NCI-H146 (cell line): ENCODE measurements around the gene SPP2.

Experiments used
- DNase-seq: peaks from one replicate; lab custom pipeline; 2025; lab: John Stamatoyannopoulos, UW

The SPP2 gene, protein sequence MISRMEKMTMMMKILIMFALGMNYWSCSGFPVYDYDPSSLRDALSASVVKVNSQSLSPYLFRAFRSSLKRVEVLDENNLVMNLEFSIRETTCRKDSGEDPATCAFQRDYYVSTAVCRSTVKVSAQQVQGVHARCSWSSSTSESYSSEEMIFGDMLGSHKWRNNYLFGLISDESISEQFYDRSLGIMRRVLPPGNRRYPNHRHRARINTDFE

DNA sequence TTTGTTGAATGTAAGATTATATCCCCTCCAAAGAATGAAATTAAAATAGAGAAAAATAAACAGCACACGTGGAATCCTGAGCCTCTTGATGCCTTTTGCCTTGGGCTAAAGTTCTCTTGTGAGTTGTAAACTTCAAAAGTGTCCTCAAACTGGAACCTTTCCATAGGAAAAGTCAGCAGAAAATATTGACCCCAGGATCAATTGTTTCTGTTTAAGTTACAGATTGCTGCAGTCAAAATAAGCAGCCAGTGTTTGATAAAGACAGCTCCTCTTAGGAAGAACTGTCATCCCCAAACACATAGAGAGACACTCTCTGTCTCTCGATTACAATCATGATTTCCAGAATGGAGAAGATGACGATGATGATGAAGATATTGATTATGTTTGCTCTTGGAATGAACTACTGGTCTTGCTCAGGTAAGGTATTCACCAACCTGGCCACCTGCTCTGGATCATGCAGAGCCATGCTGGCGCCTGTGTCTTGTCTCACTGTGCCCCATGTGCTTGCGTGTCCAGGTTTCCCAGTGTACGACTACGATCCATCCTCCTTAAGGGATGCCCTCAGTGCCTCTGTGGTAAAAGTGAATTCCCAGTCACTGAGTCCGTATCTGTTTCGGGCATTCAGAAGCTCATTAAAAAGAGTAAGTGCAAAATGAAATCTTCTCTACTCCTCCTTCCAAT lies at the start of gene SPP2:
TSS of gene SPP2 (plus strand) at position 248 of the 681 bp plus-strand sequence. CDS start at position 333, 85 bp downstream.
- DNase-seq, result no peak

DNA sequence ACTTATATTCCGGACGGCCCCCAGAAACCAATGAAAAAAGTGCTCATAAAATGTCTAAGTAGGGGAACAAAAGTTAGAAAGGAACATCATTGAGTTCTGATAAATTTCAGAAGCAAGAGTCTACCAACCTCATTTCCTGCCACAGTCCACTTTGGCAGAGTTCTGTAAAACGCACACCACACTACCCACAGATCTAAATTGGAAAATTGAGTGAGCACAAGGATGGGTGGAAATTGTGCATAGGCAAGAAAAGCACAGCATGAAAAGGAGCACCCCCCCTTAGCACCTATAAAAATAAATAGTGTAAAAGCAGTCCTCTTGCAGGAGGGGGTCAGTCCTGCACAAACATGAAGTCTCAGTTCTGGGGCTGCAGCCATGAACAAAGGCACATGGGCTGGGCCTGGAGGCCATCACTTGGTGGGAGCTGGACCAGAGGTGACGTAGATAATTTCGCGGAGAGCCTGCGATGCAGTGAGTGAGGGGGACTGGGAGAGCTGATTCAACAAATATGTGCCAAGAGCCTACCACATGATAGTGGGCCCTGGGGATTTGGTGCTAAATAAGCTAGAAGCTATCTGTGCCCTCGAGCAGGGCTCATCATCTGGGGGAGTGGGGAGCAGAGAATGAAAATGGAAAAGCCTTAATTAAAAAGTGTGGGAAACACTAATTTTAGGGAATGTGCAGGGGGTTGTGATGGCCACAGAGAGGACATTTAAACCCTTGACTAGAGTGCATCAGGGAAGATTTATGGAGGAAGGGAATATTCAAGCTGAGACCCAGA lies 48.9 kb upstream of the SPP2 start:
- no peak for DNase-seq

DNA sequence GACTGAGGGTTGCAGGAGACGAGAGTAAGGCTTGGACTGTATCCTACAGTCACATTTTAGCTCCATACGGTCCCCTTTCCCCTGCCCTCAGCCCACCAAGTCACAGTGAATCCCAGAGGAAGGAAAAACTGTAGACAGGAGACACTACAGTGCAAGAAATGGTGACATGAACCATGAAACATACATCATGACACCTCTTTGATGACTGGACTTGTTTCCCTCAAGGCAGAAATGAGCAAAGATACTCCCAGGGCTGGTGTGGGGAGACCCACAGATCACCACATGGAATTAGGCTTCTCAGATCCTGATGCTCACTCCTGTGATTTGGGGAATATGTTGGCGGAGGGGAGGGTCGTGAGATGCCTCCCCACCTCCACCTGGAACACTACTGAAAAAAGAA lies 48.2 kb upstream of the SPP2 start:
- no peak for DNase-seq

DNA sequence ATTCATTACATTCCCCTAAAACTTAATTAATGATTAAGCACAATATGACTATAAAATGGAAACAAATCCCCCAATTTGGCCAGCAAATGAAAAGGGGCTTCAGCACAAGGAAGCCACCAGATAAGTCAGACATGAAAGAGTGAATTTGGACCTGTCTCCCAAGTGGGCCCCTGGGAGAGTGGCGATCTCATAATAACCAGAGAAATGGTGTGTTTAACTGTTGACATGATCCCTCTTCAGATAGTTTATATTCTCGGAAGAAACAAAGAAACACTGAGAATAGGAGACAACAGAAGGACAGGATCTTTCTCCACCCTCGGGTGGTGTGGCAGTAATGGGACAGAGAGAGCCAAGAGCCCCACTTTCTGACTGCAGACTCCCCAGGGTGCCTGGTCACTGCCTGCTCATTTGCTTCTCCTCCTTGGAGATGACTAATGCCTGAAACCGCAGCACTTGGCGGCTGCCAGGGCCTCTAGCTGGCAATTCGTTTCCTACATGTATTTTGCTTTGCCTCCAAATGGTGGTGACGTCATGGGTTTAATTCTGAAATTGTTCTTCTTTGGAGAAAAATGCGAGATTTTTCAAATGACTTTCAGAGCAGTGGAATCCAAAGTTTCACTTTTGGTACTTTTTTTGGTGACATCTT lies 46.4 kb upstream of the SPP2 start:
- no peak for DNase-seq

DNA sequence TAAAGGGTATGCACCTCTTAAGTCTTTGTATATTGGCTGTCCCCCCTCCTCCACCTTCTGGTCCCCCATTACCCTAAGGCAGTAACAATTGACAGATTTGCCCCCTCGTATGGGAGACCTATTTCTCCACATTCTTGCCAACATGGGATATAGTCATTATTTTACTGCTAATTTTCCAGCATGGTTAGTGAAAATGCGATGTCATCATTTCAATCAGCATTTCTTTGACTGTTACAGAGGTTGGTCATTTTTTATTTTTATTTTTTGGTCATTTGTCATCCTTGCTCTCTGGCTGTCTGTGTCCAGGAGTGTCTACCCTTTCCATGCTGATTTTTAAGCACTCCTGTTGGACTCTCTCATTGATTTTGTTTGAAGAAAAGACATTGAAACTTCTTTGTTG lies 45.4 kb upstream of the SPP2 start:
- DNase-seq, result no peak

DNA sequence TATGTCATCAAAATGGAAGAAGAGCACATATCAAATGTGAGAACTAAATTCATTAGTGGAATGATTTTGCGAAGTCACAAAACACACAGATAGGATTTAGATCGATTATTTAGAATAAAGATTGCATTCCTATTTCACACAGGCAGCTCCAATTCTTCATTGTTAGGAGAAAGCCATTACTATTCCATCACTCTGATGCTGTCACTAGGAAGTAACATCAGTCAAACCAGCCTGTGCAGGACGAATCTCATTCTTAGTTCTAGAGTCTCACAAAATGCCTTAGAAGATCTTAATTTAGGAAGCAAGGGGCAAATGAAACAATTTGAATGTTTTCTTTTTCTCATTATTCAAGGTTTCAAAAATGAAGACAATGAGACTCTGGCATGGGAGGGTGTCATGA lies 44.0 kb upstream of the SPP2 start:
- no peak for DNase-seq

DNA sequence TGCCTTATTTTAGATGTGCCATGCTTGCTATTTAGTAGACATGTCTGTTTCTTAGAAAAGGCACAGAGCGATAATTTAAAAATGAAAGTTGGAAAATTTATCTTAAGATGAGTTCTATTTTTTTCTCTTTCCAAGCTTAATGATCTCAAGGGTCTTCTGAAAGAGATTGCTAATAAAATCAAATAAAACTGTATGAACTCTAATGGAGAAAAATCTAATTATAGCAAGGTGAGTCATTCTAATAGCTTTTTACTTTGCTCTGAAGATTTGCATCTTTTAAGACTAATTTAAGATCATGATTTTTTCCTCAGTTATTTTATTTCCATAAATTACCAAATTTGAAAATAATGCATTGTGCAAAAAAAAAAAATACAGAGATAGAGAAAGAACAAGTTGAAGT lies 36.1 kb upstream of the SPP2 start:
- no peak for DNase-seq

DNA sequence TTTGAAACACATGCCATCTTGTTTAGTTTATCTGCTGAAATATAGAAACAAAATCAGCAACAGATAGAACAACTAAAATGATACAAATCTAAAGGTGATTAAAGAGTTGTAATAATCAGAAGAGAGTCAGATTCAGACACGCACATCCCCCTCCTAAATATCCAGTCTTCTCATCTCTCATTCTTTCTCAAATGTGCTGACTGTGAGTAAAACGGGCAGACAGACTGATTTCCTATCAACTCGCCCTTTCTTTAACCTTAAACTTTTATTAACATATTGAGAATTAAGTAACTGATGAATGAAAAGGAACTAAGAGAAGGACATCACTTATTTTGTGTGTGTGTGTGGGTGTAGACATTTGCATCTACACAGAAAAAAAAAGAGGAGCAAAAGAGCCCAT lies 34.6 kb upstream of the SPP2 start:
- no peak for DNase-seq

DNA sequence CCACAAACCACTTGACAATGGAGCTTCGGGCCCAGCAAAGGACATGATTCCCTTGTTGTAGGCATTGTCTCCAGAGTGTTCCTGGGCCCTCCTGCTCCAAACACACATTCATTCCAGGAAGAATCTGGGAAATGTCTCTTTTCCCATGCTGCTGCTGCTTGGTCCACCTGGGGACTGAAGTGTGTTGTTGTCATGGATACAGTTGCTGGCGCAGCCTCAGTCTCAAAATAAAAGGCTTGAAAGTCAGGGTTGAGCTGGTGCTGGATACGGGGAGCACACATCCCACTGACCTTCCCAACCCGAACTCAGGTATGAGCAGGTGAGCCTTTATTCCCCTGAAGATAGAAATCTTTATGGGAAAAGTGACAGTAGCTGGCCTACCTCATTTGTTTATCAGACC lies 30.6 kb upstream of the SPP2 start:
- DNase-seq, result no peak

DNA sequence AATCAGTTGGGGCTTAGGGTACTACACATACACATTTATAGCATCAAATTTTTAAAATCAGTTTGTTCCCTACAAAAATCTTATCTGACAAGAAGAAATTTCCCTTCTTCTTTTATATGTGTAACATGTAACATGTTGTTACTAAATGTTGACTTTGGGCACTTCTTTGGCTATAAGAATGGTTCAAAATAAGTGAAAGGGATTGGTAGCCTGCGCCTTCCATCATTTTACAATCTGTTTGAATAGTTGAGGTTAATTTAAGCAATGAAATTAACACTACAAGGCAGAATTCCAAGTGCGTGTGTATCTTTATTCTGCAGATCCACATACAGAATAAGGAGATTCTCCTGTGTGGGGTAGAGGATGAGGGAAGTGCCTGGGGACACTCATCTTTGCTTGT lies 30.2 kb upstream of the SPP2 start:
- DNase-seq, result no peak

DNA sequence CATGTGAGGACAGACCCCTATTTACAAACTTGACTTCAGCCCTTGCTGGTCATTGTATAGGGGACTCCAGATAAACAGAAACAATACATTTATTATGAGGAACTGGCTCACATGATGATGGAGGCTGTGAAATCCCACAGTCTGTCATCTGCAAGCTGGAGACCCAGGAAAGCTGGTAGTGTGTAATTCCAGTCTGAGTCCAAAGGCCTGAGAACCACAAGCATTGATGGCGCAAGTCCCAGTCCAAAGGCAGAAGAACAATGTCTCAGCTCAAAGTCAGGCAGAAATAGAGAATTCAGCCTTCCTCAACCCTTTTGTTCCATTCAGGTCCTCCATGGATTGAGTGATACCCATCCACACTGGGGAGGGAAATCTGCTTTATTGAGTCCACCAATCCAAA lies 28.1 kb upstream of the SPP2 start:
- DNase-seq, result no peak

DNA sequence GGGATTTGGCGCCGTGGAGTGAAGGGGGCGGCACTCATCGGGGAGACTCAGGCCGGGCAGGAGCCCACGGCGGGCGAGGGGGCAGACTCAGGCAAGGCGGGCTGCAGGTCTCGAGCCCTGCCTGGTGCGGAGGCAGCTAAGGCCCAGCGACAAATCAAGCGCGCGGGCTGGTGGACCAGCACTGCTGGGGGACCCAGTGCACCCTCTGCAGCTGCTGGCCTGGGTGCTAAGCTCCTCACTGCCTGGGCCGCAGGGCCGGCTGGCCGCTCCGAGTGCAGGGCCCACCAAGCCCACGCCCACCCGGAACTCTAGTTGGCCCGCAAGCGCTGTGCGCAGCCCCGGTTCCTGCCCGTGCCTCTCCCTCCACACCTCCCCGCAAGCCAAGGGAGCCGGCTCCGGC lies 26.2 kb upstream of the SPP2 start:
- no peak for DNase-seq

DNA sequence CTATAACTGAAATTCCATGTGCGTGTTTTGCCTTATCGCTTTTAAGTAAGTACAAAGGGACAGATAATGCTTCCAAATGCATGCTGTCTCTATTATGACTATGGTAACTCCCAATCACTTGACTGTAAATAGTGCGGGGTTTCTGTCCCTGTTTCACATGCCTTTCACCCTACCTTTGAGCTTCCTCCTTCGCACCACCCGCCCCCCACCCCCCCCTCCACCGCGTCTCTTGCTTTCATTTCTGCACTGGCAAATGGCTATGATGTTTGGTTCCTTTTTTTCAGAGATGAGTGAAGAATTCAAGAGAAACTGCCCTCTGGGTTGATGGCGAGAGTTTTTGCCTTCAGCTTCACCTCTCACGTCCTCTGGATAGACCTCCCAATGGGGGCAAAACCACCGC lies 25.0 kb upstream of the SPP2 start:
- no peak for DNase-seq

DNA sequence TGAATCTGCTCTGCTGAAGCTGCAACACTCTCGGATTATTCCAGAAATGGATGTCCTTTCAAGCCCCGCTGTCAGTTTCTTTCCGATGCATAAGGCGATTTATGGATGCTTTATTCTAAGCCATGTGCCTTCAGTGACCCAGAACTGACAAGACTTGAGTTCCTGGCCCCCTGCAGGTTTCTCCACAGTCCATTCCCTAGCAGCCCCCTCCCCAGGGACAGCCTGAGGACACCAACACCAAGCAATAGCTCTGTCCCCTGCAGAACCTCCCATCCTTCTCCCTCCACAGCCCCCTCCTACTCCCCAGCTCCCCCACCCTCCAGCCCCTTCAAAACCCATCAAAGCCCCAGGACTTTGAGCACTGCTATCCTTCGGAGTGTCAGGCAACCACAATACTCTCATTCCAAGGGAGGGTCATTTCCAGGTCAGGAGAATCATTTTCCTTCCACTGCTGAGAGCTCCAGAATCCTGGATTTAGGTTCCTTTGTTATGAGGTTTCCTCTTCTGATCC lies 24.6 kb upstream of the SPP2 start:
- DNase-seq, result no peak

DNA sequence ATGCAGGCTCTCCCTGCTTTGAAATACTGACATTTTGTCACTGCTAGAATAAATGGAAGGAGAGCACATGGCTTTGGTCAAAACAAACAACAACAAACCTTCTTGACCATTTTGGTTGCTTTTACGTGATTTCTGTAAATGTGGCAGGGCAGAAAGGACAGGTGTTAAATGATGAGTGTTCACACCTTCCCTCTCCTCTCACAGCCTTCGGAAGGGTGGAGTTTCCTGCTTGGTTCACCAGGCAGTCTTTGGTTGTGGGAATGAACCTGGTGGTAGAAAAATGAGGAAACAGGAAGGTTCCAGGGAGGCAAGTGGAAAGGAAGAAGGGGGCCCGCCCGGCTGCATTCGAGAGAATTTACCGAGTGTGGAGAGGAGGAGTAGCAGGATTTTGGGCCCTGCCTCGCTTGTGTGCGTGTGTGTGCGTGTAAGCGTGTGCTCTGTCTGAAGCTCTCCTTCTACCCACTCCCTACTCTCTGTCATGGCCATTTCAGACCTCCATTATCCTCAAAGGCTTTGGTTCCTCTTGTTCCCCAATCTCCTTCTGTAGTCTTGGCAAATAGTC lies 23.7 kb upstream of the SPP2 start:
- DNase-seq, result no peak

DNA sequence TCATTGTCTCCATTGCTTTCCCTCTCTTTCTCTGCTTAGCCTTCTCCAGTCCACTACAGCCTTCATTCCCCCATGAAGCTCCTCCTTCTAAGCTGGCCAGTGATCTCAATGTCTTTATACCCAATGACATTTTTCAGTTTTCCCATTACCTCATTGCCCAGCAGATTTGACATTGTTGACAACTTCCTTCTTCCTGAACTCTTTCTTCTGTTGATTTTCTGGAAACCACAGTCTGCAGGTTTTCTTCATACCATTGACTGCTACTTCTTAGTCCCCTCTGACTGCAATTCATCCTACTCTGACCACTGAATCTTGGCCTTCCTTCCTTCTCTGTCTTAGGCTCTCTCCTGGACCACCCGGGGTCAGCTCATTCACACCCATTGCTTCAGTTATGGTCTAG lies 22.9 kb upstream of the SPP2 start:
- DNase-seq, result no peak

DNA sequence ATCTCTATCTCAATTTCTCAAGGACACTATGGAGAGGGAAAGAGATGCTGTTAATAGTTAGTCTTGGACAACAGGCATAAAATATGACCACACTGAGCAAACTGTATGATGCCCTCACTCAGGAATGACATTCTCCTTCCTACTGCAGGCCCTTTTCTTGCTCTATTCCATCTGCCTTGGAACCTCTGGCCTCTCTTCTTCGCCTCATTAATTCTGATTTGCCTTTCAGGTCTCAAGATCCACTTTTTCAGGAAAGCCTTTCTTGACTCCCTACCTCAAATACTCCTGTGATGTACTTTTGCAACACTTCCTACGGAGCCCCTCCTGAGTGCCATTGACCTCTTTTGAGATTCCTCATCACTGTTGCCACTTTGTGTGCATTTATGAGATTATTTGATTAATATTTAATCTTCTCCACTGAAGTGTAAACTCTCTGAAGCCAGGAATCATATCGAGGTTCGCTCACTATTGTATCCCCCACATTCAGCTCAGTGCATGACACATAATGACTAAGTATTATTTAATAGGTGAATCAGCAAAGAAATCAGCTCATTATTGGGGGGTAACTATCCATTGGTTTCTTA lies 21.3 kb upstream of the SPP2 start:
- no peak for DNase-seq

DNA sequence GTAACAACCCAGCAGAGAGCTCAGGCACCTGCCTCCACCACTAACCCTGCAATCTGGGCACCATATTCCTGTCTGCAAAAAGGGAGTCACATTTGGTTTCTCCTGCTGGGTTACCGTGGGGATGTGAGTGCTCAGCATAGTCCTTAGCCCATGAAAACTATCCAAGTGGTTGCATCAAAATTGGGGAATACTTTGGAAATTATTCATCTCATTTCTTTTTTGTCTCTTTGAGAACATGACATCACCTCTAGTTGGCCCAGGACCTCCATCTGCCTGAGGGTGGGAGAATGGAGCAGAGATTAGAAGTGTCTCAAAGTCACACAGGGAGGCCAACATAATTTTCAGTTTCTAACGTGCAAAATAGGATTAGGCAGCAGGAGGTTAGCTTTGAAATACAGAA lies 19.3 kb upstream of the SPP2 start:
- DNase-seq, result no peak

DNA sequence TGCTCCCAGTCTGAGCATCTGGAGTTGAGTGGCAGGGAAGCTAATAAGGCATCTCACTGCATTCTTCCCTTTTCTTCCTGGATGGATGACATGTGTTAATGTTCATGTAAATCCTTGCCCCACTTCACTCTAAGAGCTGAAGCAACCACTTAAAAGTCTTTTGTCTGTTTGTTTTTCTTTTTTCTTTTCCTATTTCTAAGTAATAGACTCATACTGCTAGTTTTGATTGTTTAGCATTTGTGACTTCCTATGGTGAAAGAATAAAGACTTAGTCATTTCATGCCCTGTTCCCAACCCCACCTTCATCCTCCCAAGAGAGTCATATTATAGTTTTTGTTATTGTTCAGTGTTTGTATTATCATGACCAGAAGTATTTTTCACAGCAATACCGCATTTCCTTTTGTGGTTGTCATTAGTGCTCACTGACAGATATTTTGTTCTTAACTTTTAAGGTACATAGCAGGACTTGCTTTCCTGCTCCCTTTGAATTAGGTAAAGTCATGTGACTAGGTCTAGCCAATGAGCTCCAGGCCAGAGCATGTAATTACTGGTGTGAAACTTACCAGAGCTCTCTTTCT lies 18.1 kb upstream of the SPP2 start:
- DNase-seq, result no peak

DNA sequence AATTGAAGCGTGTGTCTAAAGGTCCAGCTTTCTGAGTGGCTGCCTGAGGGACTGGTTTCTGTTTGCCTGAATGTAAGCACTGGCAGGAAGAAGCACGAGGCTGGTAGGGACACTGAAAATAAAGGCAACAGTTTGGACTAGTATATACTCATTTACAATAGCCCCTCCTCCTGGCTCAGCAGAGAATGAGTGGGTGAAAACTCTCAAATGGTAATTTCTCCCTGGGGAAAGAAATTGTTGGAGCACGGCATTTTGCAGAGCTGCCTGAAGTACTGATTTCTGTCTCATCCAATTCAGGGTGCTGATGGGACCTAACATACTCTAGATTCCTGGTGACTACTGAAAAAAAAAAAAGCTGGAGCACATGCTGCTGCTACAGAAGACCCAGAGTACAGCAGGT lies 17.3 kb upstream of the SPP2 start:
- DNase-seq, result no peak

DNA sequence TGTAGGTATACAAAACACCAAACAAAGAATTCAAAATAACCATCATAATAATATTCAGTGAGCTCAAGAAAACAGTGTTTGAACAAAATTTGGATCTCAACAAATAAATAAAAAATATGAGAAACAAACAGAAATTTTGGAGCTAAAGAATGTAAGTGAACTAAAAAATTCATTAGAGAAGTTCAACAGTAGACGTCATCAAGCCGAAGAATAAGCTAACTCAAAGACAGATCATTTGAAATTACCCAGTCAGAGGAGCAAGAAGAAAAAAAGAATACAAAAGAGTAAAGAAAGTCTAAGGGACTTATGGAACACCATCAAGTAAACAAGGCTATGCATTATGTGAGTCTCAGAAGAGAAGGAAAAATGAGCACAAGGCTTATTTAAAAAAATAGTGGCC lies 16.6 kb upstream of the SPP2 start:
- no peak for DNase-seq
